ENCODE results near the gene ANTXR2. TPM values are rescaled to one million over a fixed set of nuclear protein-coding genes. Genes with fewer than 3 reads are reported as not detected.
A peak's percentile ranks its signal among the peaks of the same experiment; 100 is the strongest.

The ANTXR2 gene
- total and polyA plus RNA-seq, 7 donors = 3.3 to 21.9 (median 10.3) TPM

DNA sequence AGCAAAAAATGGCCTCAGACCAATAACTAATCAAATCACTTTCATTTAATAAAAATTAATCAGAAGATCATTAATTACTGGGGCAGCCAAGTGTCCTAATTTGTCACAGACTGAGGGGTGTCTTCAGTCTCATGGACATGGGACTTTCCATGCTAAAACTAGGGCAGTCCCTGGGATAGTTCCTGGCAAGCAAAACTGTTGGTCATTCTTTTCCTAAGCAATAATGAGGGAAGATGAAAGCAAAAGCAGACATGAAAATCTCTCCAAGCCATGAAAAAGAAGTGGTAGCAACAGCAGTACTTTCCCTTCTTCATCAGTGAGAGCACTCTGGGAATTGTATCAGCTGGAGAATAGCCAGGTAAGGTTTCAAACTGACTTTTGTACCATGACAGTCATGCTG is 3.7 kb upstream of the ANTXR2 start:
- no peak for DNase-seq
- Histone ChIP-seq H3K4me1 (peaks cover 7% of the 10 kb centered on the region), H3K27me3 (ENCODE audit: insufficient read depth in 3 of 3, low read length in 2 of 3) (peaks cover 0 to 3% (median 0%) of the 10 kb centered on the region in 3 donors), H3K9me3 (no peaks in the 10 kb centered on the region), H3K4me3 (no peak overlapping the region), H3K27ac (no peak overlapping the region), H3K36me3 (ENCODE audit: insufficient read depth in 1 of 2, low read depth in 1 of 2) (no peaks in the 10 kb centered on the region)
- TF ChIP-seq, protein P1, sequence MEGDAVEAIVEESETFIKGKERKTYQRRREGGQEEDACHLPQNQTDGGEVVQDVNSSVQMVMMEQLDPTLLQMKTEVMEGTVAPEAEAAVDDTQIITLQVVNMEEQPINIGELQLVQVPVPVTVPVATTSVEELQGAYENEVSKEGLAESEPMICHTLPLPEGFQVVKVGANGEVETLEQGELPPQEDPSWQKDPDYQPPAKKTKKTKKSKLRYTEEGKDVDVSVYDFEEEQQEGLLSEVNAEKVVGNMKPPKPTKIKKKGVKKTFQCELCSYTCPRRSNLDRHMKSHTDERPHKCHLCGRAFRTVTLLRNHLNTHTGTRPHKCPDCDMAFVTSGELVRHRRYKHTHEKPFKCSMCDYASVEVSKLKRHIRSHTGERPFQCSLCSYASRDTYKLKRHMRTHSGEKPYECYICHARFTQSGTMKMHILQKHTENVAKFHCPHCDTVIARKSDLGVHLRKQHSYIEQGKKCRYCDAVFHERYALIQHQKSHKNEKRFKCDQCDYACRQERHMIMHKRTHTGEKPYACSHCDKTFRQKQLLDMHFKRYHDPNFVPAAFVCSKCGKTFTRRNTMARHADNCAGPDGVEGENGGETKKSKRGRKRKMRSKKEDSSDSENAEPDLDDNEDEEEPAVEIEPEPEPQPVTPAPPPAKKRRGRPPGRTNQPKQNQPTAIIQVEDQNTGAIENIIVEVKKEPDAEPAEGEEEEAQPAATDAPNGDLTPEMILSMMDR (IDR thresholded peaks at IDR 0.05) = no peak
- intact Hi-C loops (cut with DNase I) = no loop called here
- ATAC-seq = no peak

DNA sequence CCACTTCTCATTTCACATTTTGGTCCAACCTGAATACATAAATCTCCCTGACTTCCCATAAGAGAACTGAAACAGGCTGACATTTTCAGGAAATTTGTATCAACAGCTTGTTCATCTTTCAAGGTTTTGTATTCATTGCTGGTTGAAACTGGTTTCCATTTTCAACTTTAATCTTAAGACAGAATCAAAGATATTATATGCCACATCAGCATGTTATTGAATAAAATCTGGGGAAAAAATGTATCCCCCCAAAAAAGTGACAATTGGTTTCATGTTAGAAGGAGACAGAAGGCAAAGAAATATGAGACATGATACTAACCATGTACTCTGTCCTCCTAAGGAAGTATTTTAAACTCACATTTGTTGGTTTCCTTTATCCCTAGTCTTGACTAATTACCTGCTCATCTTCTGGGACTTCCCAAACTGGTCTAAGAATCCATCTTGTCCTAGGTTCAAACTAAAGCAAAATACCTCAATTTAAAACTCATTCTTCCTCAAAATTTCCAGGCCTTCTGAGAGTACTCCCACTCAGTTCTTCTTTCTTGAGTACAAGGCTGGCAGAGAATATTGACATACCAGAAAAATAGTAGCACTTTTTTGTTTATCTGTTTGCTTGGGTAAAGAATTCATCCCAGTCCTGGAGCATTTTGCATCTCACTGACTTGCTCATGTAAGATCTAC is 3.1 kb upstream of the ANTXR2 start:
- H3K9me3 ChIP-seq = no peaks in the 10 kb centered on the region
- DNase-seq (no peak), ATAC-seq (no peak)
- H3K36me3 ChIP-seq (ENCODE audit: insufficient read depth in 1 of 2, low read depth in 1 of 2) = no peaks in the 10 kb centered on the region
- H3K4me3 ChIP-seq = no peak overlapping the region
- H3K27ac ChIP-seq = no peak overlapping the region
- intact Hi-C loops (cut with DNase I) = no loop called here
- H3K27me3 ChIP-seq (ENCODE audit: insufficient read depth in 3 of 3, low read length in 2 of 3) = no peaks in the 10 kb centered on the region
- H3K4me1 ChIP-seq = peaks cover 7% of the 10 kb centered on the region
- TF ChIP-seq, protein P1 (IDR thresholded peaks at IDR 0.05) = no peak

DNA sequence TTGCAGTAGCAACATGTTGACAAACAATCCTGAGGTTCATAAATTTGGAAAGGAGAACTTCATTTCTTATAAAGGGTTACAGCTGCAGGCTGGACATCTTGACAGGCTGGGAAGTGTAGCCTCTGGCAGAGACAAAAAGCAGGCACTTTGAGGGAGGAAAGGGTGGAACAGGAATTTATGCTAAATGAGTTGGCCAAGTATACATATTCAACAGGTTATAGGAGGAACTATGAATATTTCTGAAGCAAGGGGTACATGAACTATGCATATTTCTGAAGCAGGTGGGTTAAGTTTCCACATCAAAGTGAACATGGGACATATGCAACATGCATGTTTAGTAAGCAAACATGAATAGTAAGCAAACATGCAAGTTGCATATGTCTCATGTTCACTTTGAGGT is 1.6 kb upstream of the ANTXR2 start:
- TF ChIP-seq, protein P1 (IDR thresholded peaks at IDR 0.05) = no peak
- Histone ChIP-seq H3K27me3 (ENCODE audit: insufficient read depth in 3 of 3, low read length in 2 of 3) (no peaks in the 10 kb centered on the region), H3K36me3 (ENCODE audit: insufficient read depth in 1 of 2, low read depth in 1 of 2) (no peaks in the 10 kb centered on the region), H3K4me1 (peaks cover 7% of the 10 kb centered on the region), H3K4me3 (no peak overlapping the region), H3K27ac (no peak overlapping the region), H3K9me3 (no peaks in the 10 kb centered on the region)
- no peak for ATAC-seq
- intact Hi-C loops (cut with DNase I) = no loop called here
- no peak for DNase-seq

DNA sequence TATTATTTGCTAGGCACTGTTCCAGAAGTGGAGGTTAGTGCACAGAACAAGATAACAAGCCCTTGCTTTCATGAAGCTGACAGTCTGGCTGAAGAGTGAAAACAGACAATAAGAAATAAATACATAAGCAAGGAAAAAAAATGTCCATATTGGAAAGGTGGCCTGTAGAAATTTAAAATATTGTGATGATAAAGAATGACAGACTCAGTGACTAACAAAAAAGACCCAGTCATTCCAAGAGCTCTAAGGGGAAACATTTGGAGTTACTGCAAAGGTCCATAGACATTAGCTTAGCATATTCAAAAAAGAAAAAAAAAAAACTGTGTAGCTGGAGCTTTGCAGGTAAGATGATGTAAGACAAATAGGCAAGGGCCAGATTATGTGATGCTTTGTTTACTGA is 1.0 kb upstream of the ANTXR2 start:
- Histone ChIP-seq H3K4me1 (peaks cover 7% of the 10 kb centered on the region), H3K27ac (no peak overlapping the region), H3K9me3 (no peaks in the 10 kb centered on the region), H3K36me3 (ENCODE audit: insufficient read depth in 1 of 2, low read depth in 1 of 2) (no peaks in the 10 kb centered on the region), H3K27me3 (ENCODE audit: insufficient read depth in 3 of 3, low read length in 2 of 3) (no peaks in the 10 kb centered on the region), H3K4me3 (no peak overlapping the region)
- no peak for ATAC-seq
- no peak for DNase-seq
- intact Hi-C loops (cut with DNase I) = no loop called here
- TF ChIP-seq, protein P1 (IDR thresholded peaks at IDR 0.05) = no peak

DNA sequence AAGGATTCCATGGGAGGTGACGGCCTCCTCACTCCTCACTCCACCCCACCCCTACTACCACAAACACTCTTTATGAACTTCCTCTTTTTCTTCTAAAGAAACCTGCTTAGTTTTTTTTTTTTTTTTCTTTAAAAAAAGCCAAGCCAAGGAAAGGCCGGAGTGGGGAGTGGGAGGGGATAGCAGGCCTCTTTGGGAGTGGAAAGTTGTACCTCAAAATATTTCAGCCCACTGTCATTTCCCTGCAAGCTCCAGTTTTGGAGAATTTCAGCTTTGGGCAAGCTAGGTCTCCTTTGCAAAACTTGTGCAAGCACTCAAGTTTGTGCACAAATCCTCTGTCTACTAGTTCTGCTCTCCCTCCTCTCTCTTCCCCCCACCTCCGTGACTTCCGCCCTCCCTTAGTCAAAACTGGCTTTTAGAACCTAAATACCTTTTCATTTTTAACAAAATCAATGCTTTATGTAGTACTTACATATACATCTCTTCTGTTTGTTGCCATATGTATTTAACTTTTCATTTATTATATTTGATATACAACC is 512 bp upstream of the ANTXR2 start:
- Histone ChIP-seq H3K27me3 (ENCODE audit: insufficient read depth in 3 of 3, low read length in 2 of 3) (no peaks in the 10 kb centered on the region), H3K27ac (peak overlapping the region; percentile 82), H3K4me1 (peaks cover 7% of the 10 kb centered on the region), H3K36me3 (ENCODE audit: insufficient read depth in 1 of 2, low read depth in 1 of 2) (peaks cover 0 to 3% of the 10 kb centered on the region in 2 donors), H3K4me3 (peak overlapping the region; percentile 90), H3K9me3 (no peaks in the 10 kb centered on the region)
- DNase-seq (no peak), ATAC-seq (peak in 1 of 4 donors; percentile 32)
- WGBS, 3 donors = 51 to 70% (median 51%) methylated on average over 4 of the region's 4 CpGs
- TF ChIP-seq, protein P1 (IDR thresholded peaks at IDR 0.05) = no peak
- intact Hi-C loops (cut with DNase I) = no loop called here
